Neural cell (in vitro differentiated cells): Measurements from ENCODE around the gene COL23A1. TPM values are rescaled to one million over a fixed set of nuclear protein-coding genes. Genes with fewer than 3 reads are reported as not detected.
"Not testable (repeated sequence)": the region's sequence is repeated elsewhere in the genome, so short reads cannot be mapped to it uniquely, and the experiment has no call there.

ENCODE experiments used
- H2AFZ ChIP-seq: fragments of 200-600, 300-800 bp; sonication (generic), shearing (Covaris generic); 2 replicates; pipeline ENCODE4 v1.6.0; 2014; ENCODE audit warnings: low read depth, mild to moderate bottlenecking, antibody characterized with exemption, low read length, moderate library complexity
- H3F3A ChIP-seq: fragments of 200-600 bp; shearing (Covaris generic); 2 replicates; pipeline ENCODE4 v1.6.1; 2016; ENCODE audit warnings: mild to moderate bottlenecking, moderate library complexity, mixed read lengths, antibody characterized with exemption, low read length; ENCODE audit not compliant: insufficient read depth, poor library complexity, severe bottlenecking
- H3K27ac ChIP-seq: fragments of 200-600, 300-800 bp; sonication (generic), shearing (Covaris generic); 2 replicates; pipeline ENCODE4 v1.5.1; 2014; ENCODE audit warnings: mild to moderate bottlenecking, low read length, moderate library complexity
- H3K27me3 ChIP-seq: fragments of 300-800, 200-600 bp; sonication (generic), shearing (Covaris generic); 2 replicates; pipeline ENCODE4 v1.6.0; 2014; ENCODE audit warnings: mild to moderate bottlenecking, low read depth, low read length, moderate library complexity; ENCODE audit not compliant: insufficient read depth
- H3K36me3 ChIP-seq: fragments of 300-800, 200-600 bp; sonication (generic), shearing (Covaris generic); 2 replicates; pipeline ENCODE4 v1.5.1; 2014; ENCODE audit warnings: mild to moderate bottlenecking, antibody characterized with exemption, low read length, moderate library complexity; ENCODE audit not compliant: insufficient read depth
- H3K4me2 ChIP-seq: fragments of 300-800, 200-600 bp; sonication (generic), shearing (Covaris generic); 2 replicates; pipeline ENCODE4 v1.6.0; 2014; ENCODE audit warnings: mild to moderate bottlenecking, low read length
- H3K4me3 ChIP-seq: fragments of 300-800, 200-600 bp; sonication (generic), shearing (Covaris generic); 2 replicates; pipeline ENCODE4 v1.5.1; 2014; ENCODE audit warnings: mild to moderate bottlenecking, low read length, moderate library complexity
- H3K79me2 ChIP-seq: fragments of 200-600 bp; shearing (Covaris generic); replicated peaks from 2 replicates; pipeline ENCODE4 v1.6.0; 2014; ENCODE audit warnings: mild to moderate bottlenecking, low read length, moderate library complexity; ENCODE audit not compliant: insufficient read depth
- H3K9ac ChIP-seq: fragments of 300-800, 200-600 bp; sonication (generic), shearing (Covaris generic); 2 replicates; pipeline ENCODE4 v1.6.1; 2016; ENCODE audit warnings: mild to moderate bottlenecking, low read length, mixed read lengths
- H3K9me2 ChIP-seq: fragments of 200-600 bp; shearing (Covaris generic); 2 replicates; pipeline ENCODE4 v1.6.1; 2016; ENCODE audit warnings: mild to moderate bottlenecking, low read length, mixed read lengths; ENCODE audit not compliant: insufficient read depth
- H3K9me3 ChIP-seq: fragments of 200-600, 300-800 bp; sonication (generic), shearing (Covaris generic); 2 replicates; pipeline ENCODE4 v1.6.1; 2016; ENCODE audit warnings: mild to moderate bottlenecking, mixed run types, low read length, moderate library complexity, mixed read lengths
- H4K20me1 ChIP-seq: fragments of 200-600 bp; shearing (Covaris generic); 2 replicates; pipeline ENCODE4 v1.6.1; 2016; ENCODE audit warnings: mild to moderate bottlenecking, mixed run types; ENCODE audit not compliant: insufficient read depth
- CTCF ChIP-seq: fragments of 450-650 bp; IDR thresholded peaks from 2 replicates; pipeline ENCODE4 v1.5.1; 2014; ENCODE audit warnings: antibody characterized with exemption, mild to moderate bottlenecking, moderate library complexity; ENCODE audit not compliant: poor library complexity, severe bottlenecking
- EP300 ChIP-seq: fragments of 450-650 bp; conservative IDR thresholded peaks from 2 replicates; pipeline ENCODE4 v1.6.1; 2014; ENCODE audit warnings: antibody characterized with exemption, mild to moderate bottlenecking, moderate library complexity; ENCODE audit not compliant: poor library complexity, severe bottlenecking
- EZH2 ChIP-seq: fragments of 200-600, 300-800 bp; shearing (Covaris generic), sonication (generic); IDR thresholded peaks from 2 replicates; pipeline ENCODE4 v1.6.1; 2014; ENCODE audit warnings: antibody characterized with exemption, low read length, borderline replicate concordance, mild to moderate bottlenecking; ENCODE audit not compliant: insufficient read depth, poor library complexity, severe bottlenecking
- POLR2AphosphoS5 ChIP-seq: IDR thresholded peaks from 2 replicates; pipeline ENCODE4 v1.6.1; 2012
- REST ChIP-seq: IDR thresholded peaks from 2 replicates; pipeline ENCODE4 v1.6.1; 2012; ENCODE audit warnings: borderline replicate concordance
- TAF1 ChIP-seq: IDR thresholded peaks from 2 replicates; pipeline ENCODE4 v1.6.1; 2012; ENCODE audit warnings: low read depth
- polyA plus RNA-seq: library from polyadenylated mRNA; depleted of rRNA; stranded (reverse); fragments of >200 nt; gene quantifications from 2 replicates; pipeline ENCODE4 v1.2.3, GENCODE V29; 2014

Gene COL23A1
- polyA plus RNA-seq, 1 donor from 2014 or later: not detected

GRCh38 chr5:178199581-178200434 lies 390.4 kb downstream of the COL23A1 start:
- no peaks in the 10 kb centered on the region for H4K20me1 ChIP-seq
- no peaks in the 10 kb centered on the region for H3K79me2 ChIP-seq
- H3K4me2 ChIP-seq: no peak overlapping the region
- H3F3A ChIP-seq: no peaks in the 10 kb centered on the region
- no peaks in the 10 kb centered on the region for H3K9me2 ChIP-seq
- TF ChIP-seq TAF1 (no peak), POLR2AphosphoS5 (no peak), CTCF (no peak), EP300 (no peak)
- no peak overlapping the region for H2AFZ ChIP-seq
- no peak overlapping the region for H3K9ac ChIP-seq
- no peaks in the 10 kb centered on the region for H3K36me3 ChIP-seq
- no peaks in the 10 kb centered on the region for H3K9me3 ChIP-seq
- no peak overlapping the region for H3K27ac ChIP-seq
- H3K4me3 ChIP-seq: no peak overlapping the region
- H3K27me3 ChIP-seq: no peaks in the 10 kb centered on the region

GRCh38 chr5:178198706-178199105 lies 391.5 kb downstream of the COL23A1 start:
- H3K36me3 ChIP-seq: no peaks in the 10 kb centered on the region
- H3K9ac ChIP-seq: no peak overlapping the region
- H3K27me3 ChIP-seq: no peaks in the 10 kb centered on the region
- TF ChIP-seq POLR2AphosphoS5 (no peak), TAF1 (no peak), EP300 (no peak), CTCF (no peak), EZH2 (no peak), REST (no peak)
- H3K27ac ChIP-seq: no peak overlapping the region
- H4K20me1 ChIP-seq: no peaks in the 10 kb centered on the region
- H2AFZ ChIP-seq: no peak overlapping the region
- no peak overlapping the region for H3K4me3 ChIP-seq
- no peaks in the 10 kb centered on the region for H3K9me3 ChIP-seq
- H3K9me2 ChIP-seq: no peaks in the 10 kb centered on the region
- no peak overlapping the region for H3K4me2 ChIP-seq
- no peaks in the 10 kb centered on the region for H3K79me2 ChIP-seq
- no peaks in the 10 kb centered on the region for H3F3A ChIP-seq

- not testable (repeated sequence) for H3F3A ChIP-seq, H3K27ac ChIP-seq, H3K9ac ChIP-seq, H3K36me3 ChIP-seq, H4K20me1 ChIP-seq, H3K9me3 ChIP-seq, H2AFZ ChIP-seq, H3K27me3 ChIP-seq, H3K79me2 ChIP-seq, H3K9me2 ChIP-seq, H3K4me3 ChIP-seq, H3K4me2 ChIP-seq
Observed at GRCh38 chr5:178198151-178198550, 392.0 kb downstream of the COL23A1 start.
